Upper lobe of left lung (tissue), 6 donors: ENCODE data around the gene GPC5. TPM values are rescaled to one million over a fixed set of nuclear protein-coding genes. Genes with fewer than 3 reads are reported as not detected.
A peak's percentile ranks its signal among the peaks of the same experiment; 100 is the strongest.

Experiments
- ATAC-seq, 2 donors: fragments of 200-7000 bp; cut with Tn5 transposase; one replicate each; pipeline ENCODE4 v1.9.1; 2022; ENCODE audit warnings: mild to moderate bottlenecking in 2 of 2, moderate library complexity in 2 of 2; ENCODE audit not compliant: low FRiP score in 2 of 2
- DNase-seq, 2 donors: peaks; one replicate each; pipeline ENCODE4 v3.0.0-alpha.2; 2019 to 2020
- H3K27ac ChIP-seq, 4 donors: fragments of 200-600 bp; sonication (generic); one replicate each; pipeline ENCODE4 v1.5.1; 2016 to 2019
- H3K27me3 ChIP-seq, 4 donors: fragments of 200-600 bp; sonication (generic); one replicate each; pipeline ENCODE4 v1.5.1; 2017 to 2019
- H3K36me3 ChIP-seq, 4 donors: fragments of 200-600 bp; sonication (generic); one replicate each; pipeline ENCODE4 v1.5.1; 2016 to 2019
- H3K4me1 ChIP-seq, 4 donors: fragments of 200-600 bp; sonication (generic); one replicate each; pipeline ENCODE4 v1.5.1; 2018 to 2019
- H3K4me3 ChIP-seq, 4 donors: fragments of 200-600 bp; sonication (generic); one replicate each; pipeline ENCODE4 v1.5.1; 2017 to 2019; ENCODE audit warnings: mild to moderate bottlenecking in 2 of 4, moderate library complexity in 1 of 4
- H3K9me3 ChIP-seq, 4 donors: fragments of 200-600 bp; sonication (generic); one replicate each; pipeline ENCODE4 v1.5.1; 2018 to 2019
- CTCF ChIP-seq, 6 experiments: fragments of 450-650 bp in 4 of 6; fragments of 200-600 bp in 2 of 6; sonication (generic) in 2 of 6; IDR thresholded peaks; one replicate each; pipeline ENCODE4 v1.5.1; 2016 to 2019; ENCODE audit warnings: antibody characterized with exemption in 6 of 6
- EP300 ChIP-seq, 4 donors: sonication (generic); formaldehyde crosslinking; IDR thresholded peaks; one replicate each; pipeline ENCODE4 v1.5.1; 2017; ENCODE audit warnings: antibody characterized with exemption in 4 of 4, control low read depth in 2 of 4
- POLR2A ChIP-seq, 4 donors: fragments of 450-650 bp; IDR thresholded peaks; one replicate each; pipeline ENCODE4 v1.5.1; 2016 to 2017; ENCODE audit warnings: antibody characterized with exemption in 4 of 4, mild to moderate bottlenecking in 2 of 4
- POLR2AphosphoS5 ChIP-seq, 2 donors: sonication (generic); formaldehyde crosslinking; IDR thresholded peaks; one replicate each; pipeline ENCODE4 v1.5.1; 2017; ENCODE audit warnings: antibody characterized with exemption in 2 of 2
- WGBS, 2 donors: methylation state at CpG; one replicate each; pipeline ENCODE4 v1.1.5; 2017 to 2018; 5-methylcytosine and 5-hydroxymethylcytosine counted together
- total RNA-seq, 6 donors: library from RNA; depleted of rRNA in 4 of 6; stranded (reverse); fragments of >200 nt in 4 of 6; gene quantifications; one replicate each; pipeline versions ENCODE4 v1.1.0 to v1.2.1, GENCODE V29; 2016 to 2021
- donor health status: DM: no; HTN: no; CAD: no; lungs with moderate emphysema.
- donor health status: DM: no; HTN: yes; CAD: no; lungs with severe emphysema.

GPC5 gene
- total RNA-seq, 6 donors from 2014 or later: 7.6 to 51.4 (median 12.8) TPM

- Histone ChIP-seq H3K36me3 (no peaks in the 10 kb centered on the region), H3K4me3 (no peak overlapping the region), H3K4me1 (no peaks in the 10 kb centered on the region), H3K27ac (no peak overlapping the region), H3K27me3 (no peaks in the 10 kb centered on the region), H3K9me3 (no peaks in the 10 kb centered on the region)
- TF ChIP-seq POLR2A (IDR thresholded peaks at IDR 0.05) (no peak), POLR2AphosphoS5 (IDR thresholded peaks at IDR 0.05) (no peak), CTCF (IDR thresholded peaks at IDR 0.05) (no peak), EP300 (IDR thresholded peaks at IDR 0.05) (no peak)
- DNase-seq: no peak
- WGBS, 2 donors: 81 to 85% methylated on average over 1 of the region's 1 CpG
- no peak for ATAC-seq
Observed at GRCh38 chr13:91930687-91931086, 532.3 kb downstream of the GPC5 start.

- Histone ChIP-seq H3K27ac (no peak overlapping the region), H3K4me1 (no peaks in the 10 kb centered on the region), H3K27me3 (no peaks in the 10 kb centered on the region), H3K4me3 (no peak overlapping the region), H3K36me3 (no peaks in the 10 kb centered on the region), H3K9me3 (no peaks in the 10 kb centered on the region)
- WGBS, 2 donors: 69 to 71% methylated on average over 4 of the region's 4 CpGs
- ATAC-seq (no peak), DNase-seq (no peak)
- TF ChIP-seq CTCF (IDR thresholded peaks at IDR 0.05) (no peak), EP300 (IDR thresholded peaks at IDR 0.05) (no peak), POLR2A (IDR thresholded peaks at IDR 0.05) (no peak), POLR2AphosphoS5 (IDR thresholded peaks at IDR 0.05) (no peak)
Observed at GRCh38 chr13:91934354-91934753, 535.9 kb downstream of the GPC5 start.

- ATAC-seq (no peak), DNase-seq (no peak)
- H3K27ac ChIP-seq: no peak overlapping the region
- 39 to 40% methylated on average over 7 of the region's 7 CpGs for WGBS, 2 donors
- H3K4me3 ChIP-seq: no peak overlapping the region
- no peaks in the 10 kb centered on the region for H3K9me3 ChIP-seq
- H3K27me3 ChIP-seq: no peaks in the 10 kb centered on the region
- TF ChIP-seq EP300 (IDR thresholded peaks at IDR 0.05): no peak
- TF ChIP-seq CTCF (IDR thresholded peaks at IDR 0.05): peak in 1 of 6 experiments; percentile 18
- TF ChIP-seq POLR2AphosphoS5 (IDR thresholded peaks at IDR 0.05): no peak
- TF ChIP-seq POLR2A (IDR thresholded peaks at IDR 0.05): no peak
- no peaks in the 10 kb centered on the region for H3K36me3 ChIP-seq
- H3K4me1 ChIP-seq: no peaks in the 10 kb centered on the region
Observed at GRCh38 chr13:91946498-91947070, 548.2 kb downstream of the GPC5 start.

GRCh38 chr13:91948736-91949135, 550.3 kb downstream of the GPC5 start:
- WGBS, 2 donors: 73 to 85% methylated on average over 1 of the region's 1 CpG

More at GRCh38 chr13:91948736-91949135, 550.3 kb downstream of the GPC5 start:
- H3K36me3 ChIP-seq: no peaks in the 10 kb centered on the region
- H3K4me1 ChIP-seq: no peaks in the 10 kb centered on the region
- no peaks in the 10 kb centered on the region for H3K27me3 ChIP-seq
- no peak overlapping the region for H3K4me3 ChIP-seq
- H3K9me3 ChIP-seq: no peaks in the 10 kb centered on the region
- no peak for DNase-seq
- H3K27ac ChIP-seq: no peak overlapping the region
- TF ChIP-seq POLR2A (IDR thresholded peaks at IDR 0.05) (no peak), EP300 (IDR thresholded peaks at IDR 0.05) (no peak), POLR2AphosphoS5 (IDR thresholded peaks at IDR 0.05) (no peak), CTCF (IDR thresholded peaks at IDR 0.05) (no peak)
- ATAC-seq: no peak
